Smooth muscle cell (in vitro differentiated cells): ENCODE data around the gene ARHGEF1. TPM values are rescaled to one million over a fixed set of nuclear protein-coding genes. Genes with fewer than 3 reads are reported as not detected.

Experiments used
- DNase-seq: peaks from one replicate; lab custom pipeline; 2025; ENCODE audit not compliant: unreplicated experiment; lab: John Stamatoyannopoulos, UW
- H2AFZ ChIP-seq: fragments of 200-600 bp; sonication (generic); 2 replicates; pipeline ENCODE4 v1.6.0; 2016; ENCODE audit warnings: antibody characterized with exemption, low read depth, mild to moderate bottlenecking
- H3F3A ChIP-seq: fragments of 200-600 bp; sonication (generic); 2 replicates; pipeline ENCODE4 v1.6.0; 2017; ENCODE audit warnings: antibody characterized with exemption, low read depth
- H3K27ac ChIP-seq: fragments of 200-600 bp; sonication (generic); 2 replicates; pipeline ENCODE4 v1.5.1; 2016; ENCODE audit warnings: low read depth, mild to moderate bottlenecking
- H3K27me3 ChIP-seq: fragments of 200-600 bp; sonication (generic); 2 replicates; pipeline ENCODE4 v1.6.1; 2016; ENCODE audit warnings: low read depth, mild to moderate bottlenecking
- H3K36me3 ChIP-seq: fragments of 200-600 bp; sonication (generic); 2 replicates; pipeline ENCODE4 v1.5.1; 2016; ENCODE audit warnings: low read depth
- H3K4me1 ChIP-seq: fragments of 200-600 bp; sonication (generic); 2 replicates; pipeline ENCODE4 v1.5.1; 2016; ENCODE audit warnings: low read depth
- H3K4me2 ChIP-seq: fragments of 200-600 bp; sonication (generic); 2 replicates; pipeline ENCODE4 v1.6.0; 2016; ENCODE audit warnings: mild to moderate bottlenecking
- H3K4me3 ChIP-seq: fragments of 200-600 bp; sonication (generic); 2 replicates; pipeline ENCODE4 v1.5.1; 2016; ENCODE audit warnings: mild to moderate bottlenecking
- H3K79me2 ChIP-seq: fragments of 200-600 bp; sonication (generic); 2 replicates; pipeline ENCODE4 v1.6.0; 2016; ENCODE audit warnings: low read depth, mild to moderate bottlenecking
- H3K9ac ChIP-seq: fragments of 200-600 bp; sonication (generic); 2 replicates; pipeline ENCODE4 v1.6.0; 2016; ENCODE audit warnings: low read depth
- H3K9me3 ChIP-seq: fragments of 200-600 bp; sonication (generic); replicated peaks from 2 replicates; pipeline ENCODE4 v1.5.1; 2016; ENCODE audit warnings: low read depth
- H4K20me1 ChIP-seq: fragments of 200-600 bp; sonication (generic); 2 replicates; pipeline ENCODE4 v1.6.0; 2016; ENCODE audit warnings: low read depth
- WGBS: methylation state at CpG from one replicate; pipeline ENCODE4 v1.1.7; 2016; ENCODE audit warnings: low lambda C conversion rate; 5-methylcytosine and 5-hydroxymethylcytosine counted together
- polyA plus RNA-seq: library from polyadenylated mRNA; unstranded; fragments of >200 nt; fragmentation: Nextera tagmentation; extraction: Ambion mirVana; gene quantifications from 2 replicates; pipeline ENCODE4 v1.2.1, GENCODE V29; 2016
- total RNA-seq: library from RNA; depleted of rRNA; stranded (reverse); fragments of >200 nt; gene quantifications from 2 replicates; pipeline ENCODE4 v1.2.3, GENCODE V29; 2014
- TF ChIP-seq, protein P1 (sequence below): fragments of 200-600 bp; sonication (generic); IDR thresholded peaks from 2 replicates; pipeline ENCODE4 v1.5.1; 2017; ENCODE audit warnings: borderline replicate concordance, mild to moderate bottlenecking, antibody characterized with exemption; ENCODE audit not compliant: insufficient read depth, poor library complexity, severe bottlenecking

The ARHGEF1 gene
- total and polyA plus RNA-seq, 2 experiments from 2014 or later: 24.3 to 69.6 TPM

DNA sequence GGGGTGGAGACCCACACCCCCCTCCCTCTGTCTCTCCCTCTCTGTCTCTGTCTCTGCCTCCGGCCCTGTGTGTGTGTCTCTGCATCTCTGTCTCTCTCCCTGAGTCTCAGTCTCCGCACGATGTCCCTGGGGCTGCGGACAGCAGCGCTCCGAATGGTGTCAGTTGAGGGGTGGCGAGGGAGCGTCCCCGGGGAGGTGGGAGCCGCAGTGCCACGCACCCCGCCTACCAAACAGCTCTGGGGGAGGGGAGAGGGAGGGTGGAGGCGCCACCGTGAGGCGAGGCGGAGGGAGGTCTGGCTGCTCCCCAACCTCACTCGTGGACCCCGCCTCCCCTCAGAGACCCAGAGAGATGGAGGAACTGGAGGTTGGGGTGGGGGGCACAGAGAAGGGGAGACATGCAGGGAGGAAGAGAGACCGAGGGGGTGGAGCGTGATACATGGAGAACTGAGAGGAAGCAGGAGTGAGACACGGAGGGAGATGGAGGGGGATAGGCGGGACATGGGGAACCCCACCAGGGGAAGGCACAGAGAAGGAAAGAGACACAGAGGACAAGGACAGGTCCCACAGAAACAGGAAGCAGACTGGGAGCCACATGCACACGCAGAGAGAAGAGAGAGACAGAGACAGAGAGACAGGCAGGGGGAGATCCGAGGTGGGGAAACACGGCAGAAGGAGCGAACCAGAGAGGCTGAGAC, 38.0 kb downstream of the ARHGEF1 start:
- DNase-seq: no peak

DNA sequence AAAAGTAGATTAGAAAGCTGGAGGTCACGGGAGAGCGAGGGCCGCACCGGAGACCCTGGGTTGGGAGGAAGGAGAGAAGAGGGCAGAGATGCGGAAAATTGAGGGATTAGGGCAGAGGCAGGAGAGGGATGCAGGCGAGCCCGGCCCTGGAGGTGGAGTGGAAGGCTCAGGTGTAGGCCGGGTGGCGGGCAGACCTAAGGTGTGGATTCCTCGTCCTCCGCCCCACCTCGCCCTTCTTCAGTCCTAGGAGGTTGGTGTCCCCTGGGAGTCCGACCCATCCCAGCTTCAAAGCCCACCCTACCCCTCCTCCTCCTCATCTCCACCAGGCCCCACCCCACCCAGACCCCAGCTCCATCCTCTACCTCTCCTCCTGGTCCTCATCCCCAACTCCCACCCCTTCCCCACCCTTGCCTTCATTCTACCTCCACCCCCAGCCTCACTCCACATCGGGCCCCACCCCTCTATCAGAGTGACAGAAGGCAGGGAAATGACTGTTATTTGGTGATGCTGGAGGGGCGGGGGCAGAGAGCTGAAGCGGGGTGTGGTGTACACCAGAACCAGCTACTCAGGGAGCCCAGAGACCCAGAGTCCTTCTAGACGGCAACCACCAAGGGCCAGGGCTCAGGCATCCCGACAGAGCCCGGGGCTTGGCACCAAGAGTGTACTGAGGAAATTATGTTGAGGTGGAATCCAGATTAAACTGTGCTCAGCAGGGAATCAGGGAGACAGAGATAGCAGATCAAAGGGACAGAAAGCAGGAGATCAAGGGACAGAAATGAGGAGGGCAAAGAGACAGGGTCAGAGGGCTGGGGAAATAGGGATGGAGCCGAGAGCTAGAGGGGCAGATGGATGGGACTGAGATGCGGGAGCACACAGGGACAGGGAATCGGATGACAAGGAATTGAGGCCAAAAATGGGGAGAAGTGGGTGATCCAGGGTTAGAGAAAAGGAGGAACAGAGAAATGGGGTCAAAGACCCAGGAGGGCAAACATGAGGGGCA, 38.9 kb downstream of the ARHGEF1 start:
- H3F3A ChIP-seq: no peaks in the 10 kb centered on the region
- peaks cover 83% of the 10 kb centered on the region for H3K27me3 ChIP-seq
- no peak overlapping the region for H2AFZ ChIP-seq
- H3K4me3 ChIP-seq: no peak overlapping the region
- no peaks in the 10 kb centered on the region for H4K20me1 ChIP-seq
- no peaks in the 10 kb centered on the region for H3K4me1 ChIP-seq
- no peak overlapping the region for H3K27ac ChIP-seq
- H3K36me3 ChIP-seq: no peaks in the 10 kb centered on the region
- no peaks in the 10 kb centered on the region for H3K79me2 ChIP-seq
- no peak overlapping the region for H3K9ac ChIP-seq
- 39% methylated on average over 14 of the region's 22 CpGs for WGBS
- TF ChIP-seq, protein P1, sequence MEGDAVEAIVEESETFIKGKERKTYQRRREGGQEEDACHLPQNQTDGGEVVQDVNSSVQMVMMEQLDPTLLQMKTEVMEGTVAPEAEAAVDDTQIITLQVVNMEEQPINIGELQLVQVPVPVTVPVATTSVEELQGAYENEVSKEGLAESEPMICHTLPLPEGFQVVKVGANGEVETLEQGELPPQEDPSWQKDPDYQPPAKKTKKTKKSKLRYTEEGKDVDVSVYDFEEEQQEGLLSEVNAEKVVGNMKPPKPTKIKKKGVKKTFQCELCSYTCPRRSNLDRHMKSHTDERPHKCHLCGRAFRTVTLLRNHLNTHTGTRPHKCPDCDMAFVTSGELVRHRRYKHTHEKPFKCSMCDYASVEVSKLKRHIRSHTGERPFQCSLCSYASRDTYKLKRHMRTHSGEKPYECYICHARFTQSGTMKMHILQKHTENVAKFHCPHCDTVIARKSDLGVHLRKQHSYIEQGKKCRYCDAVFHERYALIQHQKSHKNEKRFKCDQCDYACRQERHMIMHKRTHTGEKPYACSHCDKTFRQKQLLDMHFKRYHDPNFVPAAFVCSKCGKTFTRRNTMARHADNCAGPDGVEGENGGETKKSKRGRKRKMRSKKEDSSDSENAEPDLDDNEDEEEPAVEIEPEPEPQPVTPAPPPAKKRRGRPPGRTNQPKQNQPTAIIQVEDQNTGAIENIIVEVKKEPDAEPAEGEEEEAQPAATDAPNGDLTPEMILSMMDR: no peak
- no peak overlapping the region for H3K4me2 ChIP-seq
- H3K9me3 ChIP-seq: no peaks in the 10 kb centered on the region
- no peak for DNase-seq

More for the DNA sequence above, 38.0 kb downstream of the ARHGEF1 start:
- no peaks in the 10 kb centered on the region for H3K36me3 ChIP-seq
- no peaks in the 10 kb centered on the region for H3K9me3 ChIP-seq
- H3F3A ChIP-seq: no peaks in the 10 kb centered on the region
- H3K27me3 ChIP-seq: peaks cover 83% of the 10 kb centered on the region
- no peaks in the 10 kb centered on the region for H3K79me2 ChIP-seq
- H4K20me1 ChIP-seq: no peaks in the 10 kb centered on the region
- no peak overlapping the region for H3K27ac ChIP-seq
- H3K4me3 ChIP-seq: no peak overlapping the region
- no peaks in the 10 kb centered on the region for H3K4me1 ChIP-seq
- no peak overlapping the region for H3K9ac ChIP-seq
- 45% methylated on average over 13 of the region's 26 CpGs for WGBS
- H2AFZ ChIP-seq: no peak overlapping the region
- TF ChIP-seq, protein P1: no peak
- H3K4me2 ChIP-seq: no peak overlapping the region

DNA sequence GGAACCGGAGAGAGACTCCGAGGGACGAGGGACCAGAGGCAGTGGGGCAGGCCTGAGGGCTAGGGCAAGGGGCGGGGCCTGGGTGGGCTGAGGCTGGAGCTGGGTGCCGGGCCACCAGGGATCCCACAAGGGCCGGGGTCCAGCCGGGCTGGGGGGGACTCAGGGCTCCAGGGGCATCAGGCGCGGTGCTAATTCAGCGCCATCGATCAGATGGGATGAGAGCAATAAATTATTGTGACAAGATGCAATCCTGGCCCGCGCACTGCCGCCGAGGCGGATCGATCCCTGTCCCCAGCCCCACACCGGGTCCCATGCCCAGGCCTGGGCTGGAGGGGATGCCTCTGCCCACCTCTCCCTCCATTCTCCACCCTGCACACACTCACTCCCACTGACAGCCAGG, 39.6 kb downstream of the ARHGEF1 start:
- peaks cover 83% of the 10 kb centered on the region for H3K27me3 ChIP-seq
- no peaks in the 10 kb centered on the region for H3F3A ChIP-seq
- no peaks in the 10 kb centered on the region for H4K20me1 ChIP-seq
- WGBS: 54% methylated on average over 16 of the region's 18 CpGs
- H3K4me3 ChIP-seq: no peak overlapping the region
- H3K27ac ChIP-seq: no peak overlapping the region
- no peaks in the 10 kb centered on the region for H3K79me2 ChIP-seq
- no peaks in the 10 kb centered on the region for H3K36me3 ChIP-seq
- no peaks in the 10 kb centered on the region for H3K9me3 ChIP-seq
- H3K4me2 ChIP-seq: no peak overlapping the region
- no peak overlapping the region for H2AFZ ChIP-seq
- TF ChIP-seq, protein P1: no peak
- no peak for DNase-seq
- no peaks in the 10 kb centered on the region for H3K4me1 ChIP-seq
- no peak overlapping the region for H3K9ac ChIP-seq
